C4-2B (cell line): ENCODE data around the gene DCUN1D3.

Experiments
- ZFX ChIP-seq: fragments of 450-650 bp; IDR thresholded peaks from 2 replicates; pipeline ENCODE4 v1.6.1; 2017
- TF ChIP-seq, protein P1 (sequence below): fragments of 450-650 bp; conservative IDR thresholded peaks from 2 replicates; pipeline ENCODE4 v1.5.1; 2017; ENCODE audit warnings: mild to moderate bottlenecking

DNA sequence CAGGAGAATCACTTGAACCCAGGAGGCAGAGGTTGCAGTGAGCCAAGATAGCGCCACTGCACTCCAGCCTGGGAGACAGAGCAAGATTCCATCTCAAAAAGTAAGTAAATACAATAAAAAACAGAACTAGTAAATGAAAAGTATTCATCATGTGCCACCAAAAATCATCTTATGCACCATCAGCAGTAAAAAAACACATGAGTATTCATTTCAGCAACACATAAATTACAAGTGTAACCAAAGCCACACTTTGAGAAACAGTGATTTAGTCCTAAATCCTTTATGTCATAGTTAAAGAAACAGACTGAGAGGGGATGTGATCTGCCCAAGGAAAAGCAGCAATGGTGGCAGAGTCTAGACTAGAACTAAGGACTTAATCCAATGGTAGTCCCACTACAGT is 13.0 kb downstream of the DCUN1D3 start:
- TF ChIP-seq, protein P1, sequence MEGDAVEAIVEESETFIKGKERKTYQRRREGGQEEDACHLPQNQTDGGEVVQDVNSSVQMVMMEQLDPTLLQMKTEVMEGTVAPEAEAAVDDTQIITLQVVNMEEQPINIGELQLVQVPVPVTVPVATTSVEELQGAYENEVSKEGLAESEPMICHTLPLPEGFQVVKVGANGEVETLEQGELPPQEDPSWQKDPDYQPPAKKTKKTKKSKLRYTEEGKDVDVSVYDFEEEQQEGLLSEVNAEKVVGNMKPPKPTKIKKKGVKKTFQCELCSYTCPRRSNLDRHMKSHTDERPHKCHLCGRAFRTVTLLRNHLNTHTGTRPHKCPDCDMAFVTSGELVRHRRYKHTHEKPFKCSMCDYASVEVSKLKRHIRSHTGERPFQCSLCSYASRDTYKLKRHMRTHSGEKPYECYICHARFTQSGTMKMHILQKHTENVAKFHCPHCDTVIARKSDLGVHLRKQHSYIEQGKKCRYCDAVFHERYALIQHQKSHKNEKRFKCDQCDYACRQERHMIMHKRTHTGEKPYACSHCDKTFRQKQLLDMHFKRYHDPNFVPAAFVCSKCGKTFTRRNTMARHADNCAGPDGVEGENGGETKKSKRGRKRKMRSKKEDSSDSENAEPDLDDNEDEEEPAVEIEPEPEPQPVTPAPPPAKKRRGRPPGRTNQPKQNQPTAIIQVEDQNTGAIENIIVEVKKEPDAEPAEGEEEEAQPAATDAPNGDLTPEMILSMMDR: no peak
- TF ChIP-seq ZFX: no peak
